BLaER1 (cell line): ENCODE data around the gene INCA1.

Experiments
- H3K27ac ChIP-seq: shearing (Covaris generic); formaldehyde crosslinking; 2 replicates; pipeline ENCODE4 v1.8.1; 2022
- H3K27me3 ChIP-seq: shearing (Covaris generic); formaldehyde crosslinking; 2 replicates; pipeline ENCODE4 v1.8.1; 2022
- H3K36me3 ChIP-seq: shearing (Covaris generic); formaldehyde crosslinking; 2 replicates; pipeline ENCODE4 v1.8.1; 2022
- H3K4me1 ChIP-seq: shearing (Covaris generic); formaldehyde crosslinking; 2 replicates; pipeline ENCODE4 v1.8.1; 2022
- H3K4me2 ChIP-seq: shearing (Covaris generic); formaldehyde crosslinking; 2 replicates; pipeline ENCODE4 v1.8.1; 2022
- H3K4me3 ChIP-seq: shearing (Covaris generic); formaldehyde crosslinking; 2 replicates; pipeline ENCODE4 v1.8.1; 2022
- H3K9ac ChIP-seq: shearing (Covaris generic); formaldehyde crosslinking; 2 replicates; pipeline ENCODE4 v1.8.1; 2022
- H3K9me3 ChIP-seq: shearing (Covaris generic); formaldehyde crosslinking; 2 replicates; pipeline ENCODE4 v1.8.1; 2022
- H4K20me1 ChIP-seq: shearing (Covaris generic); formaldehyde crosslinking; 2 replicates; pipeline ENCODE4 v1.8.1; 2022
- Cebpa-rat ChIP-seq: shearing (Covaris generic); IDR thresholded peaks from 2 replicates; pipeline ENCODE4 v1.8.1; 2022

Gene INCA1, protein sequence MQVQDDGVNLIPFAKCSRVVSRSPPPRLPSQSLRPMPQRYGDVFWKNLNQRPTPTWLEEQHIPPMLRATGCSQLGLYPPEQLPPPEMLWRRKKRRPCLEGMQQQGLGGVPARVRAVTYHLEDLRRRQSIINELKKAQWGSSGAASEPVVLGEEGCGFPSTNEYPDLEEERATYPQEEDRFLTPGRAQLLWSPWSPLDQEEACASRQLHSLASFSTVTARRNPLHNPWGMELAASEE

GRCh38 chr17:4997302-4998026, at the start of gene INCA1, which contains the start of gene KIF1C:
Gene INCA1 (minus strand): TSS chr17:4997522. CDS start chr17:4994437, 3,085 bp downstream.
Gene KIF1C (plus strand): TSS chr17:4997950. CDS start chr17:5000247, 2,297 bp downstream.
- peak within 1 kb of the TSS; percentile 92 for H3K4me3 ChIP-seq
- H3K4me1 ChIP-seq: peaks cover 31% of the 10 kb centered on the region
- no peaks in the 10 kb centered on the region for H3K27me3 ChIP-seq
- peaks cover 19% of the 10 kb centered on the region for H4K20me1 ChIP-seq
- peak within 1 kb of the TSS; percentile 88 for H3K9ac ChIP-seq
- TF ChIP-seq Cebpa-rat: no peak
- H3K36me3 ChIP-seq: peaks cover 19% of the 10 kb centered on the region
- H3K27ac ChIP-seq: peak within 1 kb of the TSS; percentile 89
- peak within 1 kb of the TSS; percentile 99 for H3K4me2 ChIP-seq
- no peaks in the 10 kb centered on the region for H3K9me3 ChIP-seq

DNA sequence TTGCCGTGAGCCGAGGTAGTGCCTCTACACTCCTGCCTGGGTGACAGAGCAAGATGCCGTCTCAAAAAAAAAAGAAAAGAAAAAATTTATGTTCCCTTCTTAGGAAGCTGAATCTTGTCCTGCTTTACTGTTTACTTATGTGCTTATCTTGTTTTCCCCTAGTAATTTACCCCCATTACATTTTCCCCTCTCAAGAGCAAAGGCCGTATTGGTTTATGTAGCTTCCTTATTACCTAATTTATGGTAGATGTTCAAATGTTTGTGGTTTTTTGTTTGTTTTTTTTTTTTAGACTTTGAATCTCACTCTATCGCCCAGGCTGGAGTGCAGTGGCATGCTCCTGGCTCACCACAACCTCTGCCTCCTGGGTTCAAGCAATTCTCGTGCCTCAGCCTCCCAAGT, 48.2 kb upstream of the INCA1 start:
- Histone ChIP-seq H3K4me3 (no peak overlapping the region), H3K4me1 (peaks cover 33% of the 10 kb centered on the region), H4K20me1 (no peaks in the 10 kb centered on the region), H3K9me3 (peaks cover 15% of the 10 kb centered on the region), H3K36me3 (no peaks in the 10 kb centered on the region), H3K4me2 (no peak overlapping the region), H3K27ac (no peak overlapping the region), H3K9ac (no peak overlapping the region), H3K27me3 (no peaks in the 10 kb centered on the region)
- TF ChIP-seq Cebpa-rat: no peak

DNA sequence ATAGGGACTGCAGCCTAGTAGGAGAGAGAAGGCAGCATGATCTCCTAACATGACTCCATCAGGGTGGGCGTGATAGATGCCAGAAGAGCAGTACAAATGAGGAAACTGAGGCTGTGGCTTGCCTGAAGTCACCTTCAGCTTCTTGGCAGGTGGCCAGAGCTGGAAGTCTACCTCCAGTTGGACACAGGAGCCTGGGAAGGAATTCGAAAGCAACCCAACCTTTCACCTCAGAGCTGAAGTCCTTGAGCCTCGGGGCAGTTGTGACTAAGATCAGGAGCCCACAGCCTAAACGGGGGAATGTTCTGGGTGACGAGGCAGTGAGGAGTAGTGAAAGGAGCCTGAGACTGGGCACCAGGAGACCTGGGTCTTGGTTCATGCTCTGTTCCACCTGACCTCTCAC, 47.3 kb upstream of the INCA1 start:
- TF ChIP-seq Cebpa-rat: no peak
- no peak overlapping the region for H3K4me2 ChIP-seq
- peaks cover 22% of the 10 kb centered on the region for H3K9me3 ChIP-seq
- no peaks in the 10 kb centered on the region for H3K36me3 ChIP-seq
- H3K9ac ChIP-seq: no peak overlapping the region
- H3K4me1 ChIP-seq: peaks cover 27% of the 10 kb centered on the region
- H3K27ac ChIP-seq: no peak overlapping the region
- H3K27me3 ChIP-seq: no peaks in the 10 kb centered on the region
- no peak overlapping the region for H3K4me3 ChIP-seq
- H4K20me1 ChIP-seq: no peaks in the 10 kb centered on the region

DNA sequence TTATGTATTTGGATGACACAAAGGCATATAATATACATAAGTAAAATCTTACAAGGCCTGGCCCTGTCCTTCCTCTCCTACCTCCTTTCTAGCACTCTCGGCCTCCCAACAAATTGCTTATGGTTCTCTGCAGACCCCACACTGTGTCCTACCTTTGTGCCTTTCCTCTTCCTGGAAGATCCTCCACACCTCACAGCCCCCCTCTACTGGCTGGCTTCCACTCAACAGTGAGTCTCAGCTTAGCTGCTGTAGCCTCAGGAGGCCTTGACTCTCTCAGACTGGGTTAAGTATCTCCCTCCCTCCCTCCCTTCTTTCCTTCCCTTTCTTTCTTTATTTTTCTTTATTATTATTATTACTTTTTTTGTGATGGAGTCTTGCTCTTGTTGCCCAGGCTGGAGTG, 46.2 kb upstream of the INCA1 start:
- peaks cover 22% of the 10 kb centered on the region for H3K9me3 ChIP-seq
- no peaks in the 10 kb centered on the region for H4K20me1 ChIP-seq
- H3K9ac ChIP-seq: no peak overlapping the region
- no peaks in the 10 kb centered on the region for H3K36me3 ChIP-seq
- no peak overlapping the region for H3K4me2 ChIP-seq
- no peak overlapping the region for H3K4me3 ChIP-seq
- TF ChIP-seq Cebpa-rat: no peak
- H3K27ac ChIP-seq: no peak overlapping the region
- no peaks in the 10 kb centered on the region for H3K27me3 ChIP-seq
- H3K4me1 ChIP-seq: peaks cover 16% of the 10 kb centered on the region; the same call in 1 of the 2 replicates

- no peaks in the 10 kb centered on the region for H4K20me1 ChIP-seq
- H3K36me3 ChIP-seq: no peaks in the 10 kb centered on the region
- no peak overlapping the region for H3K27ac ChIP-seq
- no peak overlapping the region for H3K9ac ChIP-seq
- peaks cover 22% of the 10 kb centered on the region for H3K9me3 ChIP-seq
- H3K4me3 ChIP-seq: no peak overlapping the region
- no peaks in the 10 kb centered on the region for H3K27me3 ChIP-seq
- no peak for TF ChIP-seq Cebpa-rat
- peaks cover 10% of the 10 kb centered on the region; the same call in 1 of the 2 replicates for H3K4me1 ChIP-seq
- peak overlapping the region; percentile 3; the same call in 1 of the 2 replicates for H3K4me2 ChIP-seq
Observed at GRCh38 chr17:5042157-5043022, 45.1 kb upstream of the INCA1 start.

- H3K9me3 ChIP-seq: peaks cover 5% of the 10 kb centered on the region
- no peaks in the 10 kb centered on the region for H3K36me3 ChIP-seq
- no peak within 1 kb of the TSS for H3K27ac ChIP-seq
- no peak within 1 kb of the TSS for H3K9ac ChIP-seq
- H3K4me1 ChIP-seq: peaks cover 27% of the 10 kb centered on the region
- no peaks in the 10 kb centered on the region for H4K20me1 ChIP-seq
- no peaks in the 10 kb centered on the region for H3K27me3 ChIP-seq
- H3K4me2 ChIP-seq: peak within 1 kb of the TSS; percentile 40
- no peak within 1 kb of the TSS for H3K4me3 ChIP-seq
- no peak for TF ChIP-seq Cebpa-rat
Observed at GRCh38 chr17:5035315-5035714, 38.0 kb upstream of the INCA1 start, which contains the start of gene SLC52A1. Gene SLC52A1 (minus strand): TSS chr17:5035426. CDS start chr17:5034606, 820 bp downstream.

GRCh38 chr17:5034651-5035050, 37.3 kb upstream of the INCA1 start:
- peaks cover 27% of the 10 kb centered on the region for H3K4me1 ChIP-seq
- H4K20me1 ChIP-seq: no peaks in the 10 kb centered on the region
- no peak overlapping the region for H3K4me3 ChIP-seq
- no peak overlapping the region for H3K27ac ChIP-seq
- no peaks in the 10 kb centered on the region for H3K36me3 ChIP-seq
- TF ChIP-seq Cebpa-rat: no peak
- no peaks in the 10 kb centered on the region for H3K9me3 ChIP-seq
- H3K4me2 ChIP-seq: no peak overlapping the region
- H3K27me3 ChIP-seq: no peaks in the 10 kb centered on the region
- H3K9ac ChIP-seq: no peak overlapping the region

GRCh38 chr17:5034063-5034462, 36.7 kb upstream of the INCA1 start:
- Histone ChIP-seq H3K4me1 (peaks cover 27% of the 10 kb centered on the region), H3K36me3 (no peaks in the 10 kb centered on the region), H3K4me2 (no peak overlapping the region), H3K9ac (no peak overlapping the region), H4K20me1 (no peaks in the 10 kb centered on the region), H3K4me3 (no peak overlapping the region), H3K9me3 (no peaks in the 10 kb centered on the region), H3K27me3 (no peaks in the 10 kb centered on the region), H3K27ac (no peak overlapping the region)
- no peak for TF ChIP-seq Cebpa-rat

DNA sequence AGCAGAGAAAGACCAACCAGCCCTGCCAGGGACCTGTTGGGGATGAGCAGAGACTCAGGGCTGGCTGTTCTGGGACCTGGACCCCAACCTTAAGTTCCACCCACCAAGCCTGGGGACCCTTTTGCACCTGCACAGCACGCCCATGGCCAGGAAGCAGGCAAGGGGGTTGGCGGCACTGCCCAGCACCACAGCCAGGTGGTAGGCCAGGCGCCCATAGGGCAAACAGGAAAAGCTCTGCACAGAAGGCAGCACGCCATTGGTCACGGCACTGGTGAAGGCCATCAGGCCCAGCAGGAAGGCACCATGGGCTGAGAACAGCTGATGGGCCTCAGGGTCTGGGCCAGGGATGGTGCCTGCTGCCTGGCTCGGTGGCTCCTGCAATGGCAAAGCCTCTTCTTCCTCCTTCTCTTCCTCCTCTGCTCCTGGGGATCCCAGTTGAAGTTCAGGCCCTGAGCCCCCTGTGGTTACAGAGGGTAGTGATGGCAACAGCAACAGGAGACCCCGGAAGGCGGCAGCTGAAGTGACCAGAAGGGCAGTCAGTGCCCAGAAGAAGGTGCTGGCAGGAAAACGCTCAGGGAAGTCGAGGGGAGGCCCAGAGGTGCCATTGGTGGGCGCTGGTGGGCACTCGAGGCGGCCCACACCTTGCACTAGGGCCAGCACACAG, 36.2 kb upstream of the INCA1 start:
- peaks cover 27% of the 10 kb centered on the region for H3K4me1 ChIP-seq
- 0 out of 2 replicates have a peak overlapping the region, but pooled peaks have one; percentile 7 for H3K4me2 ChIP-seq
- no peaks in the 10 kb centered on the region for H4K20me1 ChIP-seq
- H3K27me3 ChIP-seq: no peaks in the 10 kb centered on the region
- H3K9me3 ChIP-seq: no peaks in the 10 kb centered on the region
- TF ChIP-seq Cebpa-rat: no peak
- no peak overlapping the region for H3K9ac ChIP-seq
- H3K27ac ChIP-seq: no peak overlapping the region
- H3K4me3 ChIP-seq: no peak overlapping the region
- H3K36me3 ChIP-seq: no peaks in the 10 kb centered on the region
